Measurements from ENCODE around the gene TSHZ3. TPM values are rescaled to one million over a fixed set of nuclear protein-coding genes. Genes with fewer than 3 reads are reported as not detected.

The TSHZ3 gene
- total and polyA plus RNA-seq, 2 of the 8 experiments (the other 6 are each of a cell fraction or from before 2014, with no cell fraction given) = 3.1 to 12.3 TPM

- Histone ChIP-seq H3K18ac (ENCODE audit: extremely low read depth, low read length) (no peak overlapping the region), H3K36me3 (ENCODE audit: control insufficient read depth in 2 of 4, insufficient read depth in 4 of 4, low read length in 3 of 4) (no peaks in the 10 kb centered on the region), H3K14ac (ENCODE audit: insufficient read length) (no peak overlapping the region), H4K20me1 (replicated peaks in 1 of 2; ENCODE audit: control insufficient read depth in 1 of 2, insufficient read depth in 2 of 2, low read length in 2 of 2) (no peaks in the 10 kb centered on the region), H3K27me3 (replicated peaks in 1 of 4; ENCODE audit: control insufficient read depth in 3 of 4, extremely low read depth in 1 of 4, insufficient read depth in 3 of 4, low read length in 3 of 4) (no peaks in the 10 kb centered on the region), H2AK5ac (ENCODE audit: low read depth, low read length) (no peak overlapping the region), H3K27ac (ENCODE audit: low read depth, low read length) (no peak overlapping the region), H2BK120ac (replicated peaks; ENCODE audit: low read depth, low read length) (no peak overlapping the region), H3K23ac (ENCODE audit: insufficient read length) (no peak overlapping the region), H2BK20ac (ENCODE audit: low read length) (no peak overlapping the region), H3K56ac (replicated peaks; ENCODE audit: insufficient read length, low read depth, low read length) (no peak overlapping the region), H2BK15ac (ENCODE audit: low read length) (no peak overlapping the region), H4K5ac (ENCODE audit: insufficient read length, low read depth, low read length) (no peak overlapping the region), H3K9me3 (ENCODE audit: insufficient read depth in 2 of 2, low read depth in 1 of 2, low read length in 1 of 2) (no peaks in the 10 kb centered on the region), H3K4ac (replicated peaks; ENCODE audit: insufficient read length, low read depth, low read length) (no peak overlapping the region), H3K79me2 (ENCODE audit: control insufficient read depth in 1 of 2, insufficient read depth in 2 of 2, low read length in 2 of 2) (peaks cover 0 to 77% of the 10 kb centered on the region in 2 experiments; a peak in 2 of 4 replicates), H4K91ac (replicated peaks; ENCODE audit: insufficient read length, low read length) (no peak overlapping the region), H2BK5ac (ENCODE audit: low read depth, low read length) (no peak overlapping the region), H3K9ac (replicated peaks in 1 of 4; ENCODE audit: extremely low read depth in 1 of 4, low read depth in 3 of 4, low read length in 3 of 4) (no peak overlapping the region), H4K8ac (ENCODE audit: extremely low read depth, insufficient read depth, low read length) (no peak overlapping the region), H3K4me2 (ENCODE audit: insufficient read depth in 1 of 2, low read depth in 2 of 2, low read length in 2 of 2) (no peak overlapping the region), H3K4me1 (replicated peaks in 1 of 4; ENCODE audit: control insufficient read depth in 3 of 4, insufficient read depth in 4 of 4, low read length in 3 of 4) (peaks cover 0 to 16% (median 11%) of the 10 kb centered on the region in 4 experiments; a peak in 6 of 7 replicates), H3K23me2 (ENCODE audit: low read depth, low read length) (no peaks in the 10 kb centered on the region), H3K4me3 (ENCODE audit: extremely low read depth in 1 of 4, insufficient read depth in 2 of 4, low read depth in 3 of 4, low read length in 4 of 4) (no peak overlapping the region), H2AFZ (ENCODE audit: low read length) (no peak overlapping the region), H3K79me1 (ENCODE audit: low read depth, low read length) (peaks cover 4% of the 10 kb centered on the region; the same call in 1 of the 2 replicates), H2BK12ac (ENCODE audit: low read depth, low read length) (no peak overlapping the region)
- FAIRE-seq = no peak
- ChIA-PET CTCF (ENCODE audit: partially characterized antibody) (interaction anchor here (1.5 kb wide), 1 partner anchor 12 kb away, joined by 3 read pairs; no protein-coding TSS in a partner anchor), POLR2A (ENCODE audit: partially characterized antibody) (interaction anchor here (1.0 to 1.1 kb wide), 2 partner anchors 20 to 84 kb away, joined by 3 to 4 read pairs; no protein-coding TSS in a partner anchor)
- DNase-seq (ENCODE audit: low read depth in 1 of 2, low spot score in 2 of 2) = no peak
- TF ChIP-seq GABPA (IDR thresholded peaks at IDR 0.05; ENCODE audit: borderline replicate concordance, insufficient read depth, low read length) (no peak), CEBPB (IDR thresholded peaks at IDR 0.05; ENCODE audit: low read depth, low read length) (0 out of 2 replicates have a peak, but pooled peaks have one; percentile 8)
- WGBS, 2 experiments (ENCODE audit: extremely low coverage in 1 of 2, insufficient coverage in 1 of 2, insufficient read length in 1 of 2, insufficient replicate concordance in 2 of 2, low coverage in 1 of 2, low lambda C conversion rate in 2 of 2, missing lambda C conversion rate in 1 of 2) = 83% methylated on average over 7 of the region's 7 CpGs; no CpG with 5 or more reads in 1 of the 2 experiments
Measured at GRCh38 chr19:31334101-31334848, 15.0 kb downstream of the TSHZ3 start.
